Sigmoid colon (tissue), 7 donors: ENCODE data around the gene POSTN. TPM values are rescaled to one million over a fixed set of nuclear protein-coding genes. Genes with fewer than 3 reads are reported as not detected.

Experiments
- DNase-seq: peaks from one replicate; pipeline ENCODE4 v3.0.0-alpha.2; 2019
- H3K27ac ChIP-seq, 4 donors: fragments of 200-600 bp; sonication (generic); one replicate each; pipeline ENCODE4 v1.5.1; 2016 to 2019; ENCODE audit warnings: mild to moderate bottlenecking in 1 of 4
- H3K27me3 ChIP-seq, 3 donors: fragments of 200-600 bp; sonication (generic); one replicate each; pipeline ENCODE4 v1.5.1; 2019; ENCODE audit warnings: mild to moderate bottlenecking in 1 of 3
- H3K36me3 ChIP-seq, 4 donors: fragments of 200-600 bp; sonication (generic); one replicate each; pipeline ENCODE4 v1.5.1; 2016 to 2019
- H3K4me1 ChIP-seq, 4 donors: fragments of 200-600 bp; sonication (generic); one replicate each; pipeline ENCODE4 v1.5.1; 2017 to 2019
- H3K4me3 ChIP-seq, 4 donors: fragments of 200-600 bp; sonication (generic); one replicate each; pipeline ENCODE4 v1.5.1; 2017 to 2019; ENCODE audit warnings: mild to moderate bottlenecking in 2 of 4, moderate library complexity in 1 of 4
- H3K9me3 ChIP-seq, 4 donors: fragments of 200-600 bp in 3 of 4; sonication (generic) in 3 of 4; one replicate each; pipeline versions ENCODE4 v1.5.1 to v1.6.1; 2013 to 2019
- EP300 ChIP-seq, 4 donors: sonication (generic); formaldehyde crosslinking; IDR thresholded peaks; one replicate each; pipeline ENCODE4 v1.6.1; 2017; ENCODE audit warnings: antibody characterized with exemption in 4 of 4
- POLR2A ChIP-seq, 2 donors: fragments of 450-650 bp; IDR thresholded peaks; one replicate each; pipeline ENCODE4 v1.6.1; 2016; ENCODE audit warnings: antibody characterized with exemption in 2 of 2, mild to moderate bottlenecking in 2 of 2, moderate library complexity in 2 of 2
- POLR2AphosphoS5 ChIP-seq, 4 donors: sonication (generic); formaldehyde crosslinking; IDR thresholded peaks; one replicate each; pipeline ENCODE4 v1.6.1; 2017; ENCODE audit warnings: antibody characterized with exemption in 4 of 4
- WGBS, 2 donors: extraction: QIAGEN DNeasy Blood & Tissue Kit; methylation state at CpG; one replicate each; pipeline ENCODE4 v1.1.7; 2013; 5-methylcytosine and 5-hydroxymethylcytosine counted together
- intact Hi-C: fragments of 100-400 bp; cut with DNase I; formaldehyde crosslinking; loops from one replicate; pipeline ENCODE4 v1.15.1; 2023
- polyA plus RNA-seq, 3 donors: library from polyadenylated mRNA; stranded (reverse); fragments of 200-250 nt; gene quantifications; one replicate each; pipeline ENCODE4 v1.2.3, GENCODE V29; 2013
- total RNA-seq, 4 donors: library from RNA; depleted of rRNA; stranded (reverse); fragments of >200 nt; gene quantifications; one replicate each; pipeline ENCODE4 v1.1.0, GENCODE V29; 2016
- TF ChIP-seq, protein P1 (sequence below), 4 experiments: fragments of 450-650 bp in 3 of 4; fragments of 200-600 bp in 1 of 4; IDR thresholded peaks; one replicate each; pipeline ENCODE4 v1.5.1; 2016 to 2019; ENCODE audit warnings: antibody characterized with exemption in 4 of 4, mild to moderate bottlenecking in 3 of 4, moderate library complexity in 2 of 4
- donor health status: healthy with polysubstance abuse.
- donor health status: Bipolar disorder and iron deficiency.
- donor health status: healthy.

The POSTN gene, protein sequence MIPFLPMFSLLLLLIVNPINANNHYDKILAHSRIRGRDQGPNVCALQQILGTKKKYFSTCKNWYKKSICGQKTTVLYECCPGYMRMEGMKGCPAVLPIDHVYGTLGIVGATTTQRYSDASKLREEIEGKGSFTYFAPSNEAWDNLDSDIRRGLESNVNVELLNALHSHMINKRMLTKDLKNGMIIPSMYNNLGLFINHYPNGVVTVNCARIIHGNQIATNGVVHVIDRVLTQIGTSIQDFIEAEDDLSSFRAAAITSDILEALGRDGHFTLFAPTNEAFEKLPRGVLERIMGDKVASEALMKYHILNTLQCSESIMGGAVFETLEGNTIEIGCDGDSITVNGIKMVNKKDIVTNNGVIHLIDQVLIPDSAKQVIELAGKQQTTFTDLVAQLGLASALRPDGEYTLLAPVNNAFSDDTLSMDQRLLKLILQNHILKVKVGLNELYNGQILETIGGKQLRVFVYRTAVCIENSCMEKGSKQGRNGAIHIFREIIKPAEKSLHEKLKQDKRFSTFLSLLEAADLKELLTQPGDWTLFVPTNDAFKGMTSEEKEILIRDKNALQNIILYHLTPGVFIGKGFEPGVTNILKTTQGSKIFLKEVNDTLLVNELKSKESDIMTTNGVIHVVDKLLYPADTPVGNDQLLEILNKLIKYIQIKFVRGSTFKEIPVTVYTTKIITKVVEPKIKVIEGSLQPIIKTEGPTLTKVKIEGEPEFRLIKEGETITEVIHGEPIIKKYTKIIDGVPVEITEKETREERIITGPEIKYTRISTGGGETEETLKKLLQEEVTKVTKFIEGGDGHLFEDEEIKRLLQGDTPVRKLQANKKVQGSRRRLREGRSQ
- total RNA-seq: 100 to 1,000 TPM in 1 of 4 donors, 10 to 100 TPM in 3; 33.2 to 128 (median 41.9) TPM
- polyA plus RNA-seq: 10 to 100 TPM in 1 of 3 donors, 1 to 10 TPM in 2; 6.0 to 18.3 (median 6.6) TPM

DNA sequence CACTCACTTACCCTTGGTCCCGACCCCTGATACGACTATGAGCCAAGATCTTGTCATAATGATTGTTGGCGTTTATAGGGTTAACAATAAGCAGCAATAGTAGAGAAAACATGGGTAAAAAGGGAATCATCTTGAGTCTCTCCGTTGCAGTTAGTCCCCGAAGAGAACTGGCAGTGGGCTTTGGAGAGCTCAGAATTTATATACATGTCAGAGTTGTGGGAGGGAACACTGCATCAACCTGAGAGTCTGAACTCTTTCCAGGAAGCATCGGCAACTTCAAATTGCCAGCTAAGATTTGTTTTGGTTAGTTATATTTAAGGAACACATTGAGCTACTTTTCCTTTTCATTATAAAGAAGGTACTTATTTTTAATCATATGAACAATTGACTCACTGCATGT, at the start of gene POSTN:
TSS of gene POSTN (minus strand) at position 172 of the 400 bp plus-strand sequence. CDS start at position 130, 42 bp downstream.
- WGBS, 2 donors: 33 to 34% methylated on average over 6 of the region's 6 CpGs
- H3K27me3 ChIP-seq: no peaks in the 10 kb centered on the region
- DNase-seq: no peak
- peaks cover 0 to 35% (median 15%) of the 10 kb centered on the region in 4 donors for H3K4me1 ChIP-seq
- peak within 1 kb of the TSS; percentile 3 to 48 (median 36) for H3K4me3 ChIP-seq
- H3K9me3 ChIP-seq: no peaks in the 10 kb centered on the region
- H3K36me3 ChIP-seq: no peaks in the 10 kb centered on the region
- intact Hi-C loops: loop anchor here (5.0 kb wide), 1 partner anchor 596 kb away; the partner anchor contains the start of gene EXOSC8
- H3K27ac ChIP-seq: peak within 1 kb of the TSS in 3 of 4 donors; percentile 45 to 62 (median 57)
- no peak for TF ChIP-seq EP300 (IDR thresholded peaks at IDR 0.05)
- TF ChIP-seq, protein P1, sequence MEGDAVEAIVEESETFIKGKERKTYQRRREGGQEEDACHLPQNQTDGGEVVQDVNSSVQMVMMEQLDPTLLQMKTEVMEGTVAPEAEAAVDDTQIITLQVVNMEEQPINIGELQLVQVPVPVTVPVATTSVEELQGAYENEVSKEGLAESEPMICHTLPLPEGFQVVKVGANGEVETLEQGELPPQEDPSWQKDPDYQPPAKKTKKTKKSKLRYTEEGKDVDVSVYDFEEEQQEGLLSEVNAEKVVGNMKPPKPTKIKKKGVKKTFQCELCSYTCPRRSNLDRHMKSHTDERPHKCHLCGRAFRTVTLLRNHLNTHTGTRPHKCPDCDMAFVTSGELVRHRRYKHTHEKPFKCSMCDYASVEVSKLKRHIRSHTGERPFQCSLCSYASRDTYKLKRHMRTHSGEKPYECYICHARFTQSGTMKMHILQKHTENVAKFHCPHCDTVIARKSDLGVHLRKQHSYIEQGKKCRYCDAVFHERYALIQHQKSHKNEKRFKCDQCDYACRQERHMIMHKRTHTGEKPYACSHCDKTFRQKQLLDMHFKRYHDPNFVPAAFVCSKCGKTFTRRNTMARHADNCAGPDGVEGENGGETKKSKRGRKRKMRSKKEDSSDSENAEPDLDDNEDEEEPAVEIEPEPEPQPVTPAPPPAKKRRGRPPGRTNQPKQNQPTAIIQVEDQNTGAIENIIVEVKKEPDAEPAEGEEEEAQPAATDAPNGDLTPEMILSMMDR (IDR thresholded peaks at IDR 0.05): no peak
- TF ChIP-seq POLR2AphosphoS5 (IDR thresholded peaks at IDR 0.05): peak in 3 of 4 donors; percentile 44 to 76 (median 60)
- TF ChIP-seq POLR2A (IDR thresholded peaks at IDR 0.05): no peak

DNA sequence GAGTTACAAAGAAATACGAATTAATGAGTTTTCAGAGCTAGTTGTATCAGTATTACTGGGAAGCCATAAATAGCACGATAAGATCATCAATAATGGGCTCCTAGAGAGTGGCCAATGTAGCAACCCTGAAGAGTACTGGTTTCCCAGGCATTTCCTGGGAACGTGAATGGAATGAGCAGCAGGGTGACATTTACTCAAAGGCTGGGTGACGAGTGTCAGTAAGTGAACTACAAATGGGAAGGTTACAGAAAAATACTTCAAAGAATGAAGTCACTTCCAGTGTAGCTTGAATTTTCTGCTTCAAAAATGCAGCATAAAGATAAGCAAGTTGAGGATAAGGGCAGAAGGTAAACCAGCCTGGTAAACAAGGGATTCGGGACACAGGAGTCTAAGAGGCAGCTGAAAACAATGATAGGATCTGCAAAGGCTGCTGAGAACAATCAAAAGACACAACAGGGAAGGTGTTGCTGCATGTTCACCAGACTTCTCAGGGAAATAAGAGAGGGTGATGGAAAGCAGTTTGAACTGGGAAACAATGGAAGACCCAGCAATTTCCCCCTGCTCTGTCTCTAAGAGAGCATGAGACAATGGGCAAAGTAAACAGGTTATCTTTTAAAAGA, 48.6 kb upstream of the POSTN start:
- 31 to 43% methylated on average over 5 of the region's 5 CpGs for WGBS, 2 donors
- no peaks in the 10 kb centered on the region for H3K27me3 ChIP-seq
- intact Hi-C loops: loop anchor here (10.0 kb wide), 1 partner anchor 218 kb away; the partner anchor contains the start of gene TRPC4
- H3K27ac ChIP-seq: no peak overlapping the region
- no peaks in the 10 kb centered on the region for H3K9me3 ChIP-seq
- TF ChIP-seq POLR2AphosphoS5 (IDR thresholded peaks at IDR 0.05): no peak
- no peak for TF ChIP-seq EP300 (IDR thresholded peaks at IDR 0.05)
- TF ChIP-seq, protein P1 (IDR thresholded peaks at IDR 0.05): no peak
- TF ChIP-seq POLR2A (IDR thresholded peaks at IDR 0.05): no peak
- H3K4me3 ChIP-seq: no peak overlapping the region
- DNase-seq: no peak
- no peaks in the 10 kb centered on the region for H3K36me3 ChIP-seq
- H3K4me1 ChIP-seq: no peaks in the 10 kb centered on the region

DNA sequence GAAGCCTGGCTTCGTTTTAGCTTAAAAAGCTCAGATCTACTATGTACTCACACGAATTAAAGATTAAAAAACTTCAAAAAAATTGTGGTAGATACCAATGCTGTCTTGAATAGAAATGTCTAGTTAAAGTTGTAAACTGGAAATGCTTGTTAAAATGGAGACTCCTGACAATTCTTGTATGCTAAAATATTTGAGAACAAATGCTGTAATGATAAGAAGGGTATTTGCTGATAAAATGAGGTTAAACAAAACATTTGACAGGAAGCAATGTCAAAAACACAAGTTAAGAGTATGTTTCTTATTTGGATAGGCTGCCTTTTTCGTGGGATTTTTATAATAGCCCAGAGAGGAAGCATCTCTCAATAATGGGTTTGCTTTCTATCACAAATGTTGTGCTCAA, 48.0 kb upstream of the POSTN start:
- no peaks in the 10 kb centered on the region for H3K27me3 ChIP-seq
- 33 to 54% methylated on average over 3 of the region's 3 CpGs for WGBS, 2 donors
- DNase-seq: no peak
- no peak overlapping the region for H3K4me3 ChIP-seq
- TF ChIP-seq POLR2A (IDR thresholded peaks at IDR 0.05): no peak
- TF ChIP-seq, protein P1 (IDR thresholded peaks at IDR 0.05): no peak
- no peak for TF ChIP-seq EP300 (IDR thresholded peaks at IDR 0.05)
- no peak for TF ChIP-seq POLR2AphosphoS5 (IDR thresholded peaks at IDR 0.05)
- H3K27ac ChIP-seq: no peak overlapping the region
- intact Hi-C loops: loop anchor here (10.0 kb wide), 1 partner anchor 218 kb away; the partner anchor contains the start of gene TRPC4
- no peaks in the 10 kb centered on the region for H3K4me1 ChIP-seq
- no peaks in the 10 kb centered on the region for H3K9me3 ChIP-seq
- H3K36me3 ChIP-seq: no peaks in the 10 kb centered on the region

DNA sequence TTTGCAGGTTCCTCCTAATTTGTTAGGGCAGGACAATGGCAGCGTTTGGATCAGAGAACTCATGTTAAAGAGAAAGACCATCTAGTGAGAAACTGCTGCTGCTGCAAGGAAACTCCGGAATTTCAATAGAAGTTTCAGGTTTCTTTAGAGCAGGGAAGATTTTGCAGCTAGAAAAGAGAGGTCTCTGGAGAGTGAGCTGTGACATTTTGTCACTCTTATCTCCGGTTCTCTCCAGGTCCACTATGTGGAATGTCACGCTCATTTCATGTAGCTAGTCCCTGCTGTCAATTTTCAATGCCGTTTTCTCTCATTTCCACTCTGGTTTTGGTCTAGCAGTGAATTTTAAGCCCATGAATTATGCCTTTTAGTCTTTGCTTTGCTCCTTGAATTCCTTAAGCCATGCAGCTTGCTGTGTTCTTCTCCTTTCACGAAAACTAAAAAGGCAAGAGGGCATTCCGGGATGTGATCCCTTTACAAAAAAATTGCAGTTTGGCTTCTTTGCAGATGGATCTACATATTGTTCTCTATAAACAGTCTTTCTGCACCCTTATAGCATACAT, 46.7 kb upstream of the POSTN start:
- H3K36me3 ChIP-seq: no peaks in the 10 kb centered on the region
- intact Hi-C loops: loop anchor here (10.0 kb wide), 1 partner anchor 220 kb away; the partner anchor contains the start of gene TRPC4
- DNase-seq: no peak
- no peaks in the 10 kb centered on the region for H3K27me3 ChIP-seq
- no peak overlapping the region for H3K27ac ChIP-seq
- H3K4me3 ChIP-seq: no peak overlapping the region
- no peaks in the 10 kb centered on the region for H3K9me3 ChIP-seq
- 45 to 47% methylated on average over 7 of the region's 7 CpGs for WGBS, 2 donors
- no peak for TF ChIP-seq POLR2A (IDR thresholded peaks at IDR 0.05)
- no peak for TF ChIP-seq POLR2AphosphoS5 (IDR thresholded peaks at IDR 0.05)
- no peak for TF ChIP-seq EP300 (IDR thresholded peaks at IDR 0.05)
- TF ChIP-seq, protein P1 (IDR thresholded peaks at IDR 0.05): no peak
- H3K4me1 ChIP-seq: no peaks in the 10 kb centered on the region
